CD14-positive monocyte (primary cell): ENCODE measurements around the gene SLC36A4. TPM values are rescaled to one million over a fixed set of nuclear protein-coding genes. Genes with fewer than 3 reads are reported as not detected.

ENCODE experiments used
- DNase-seq, 3 donors: peaks; one replicate each; pipeline ENCODE4 v3.0.0-alpha.2; 2011 to 2022
- H2AFZ ChIP-seq: 2 replicates; pipeline ENCODE4 v1.6.0; 2012; ENCODE audit warnings: mild to moderate bottlenecking, low read depth, low read length, inconsistent platforms; ENCODE audit not compliant: insufficient read depth, poor library complexity, severe bottlenecking
- H3K27ac ChIP-seq, 2 donors: 1 replicate in 1 of 2; 2 replicates in 1 of 2; pipeline ENCODE4 v1.5.1; 2012 to 2013; ENCODE audit warnings: low read length in 2 of 2, control low read depth in 1 of 2, inconsistent platforms in 1 of 2, low read depth in 1 of 2, mild to moderate bottlenecking in 1 of 2
- H3K27me3 ChIP-seq, 2 donors: one replicate each; pipeline versions ENCODE4 v1.6.0 to v1.6.1; 2011 to 2013; ENCODE audit warnings: low read length in 2 of 2; ENCODE audit not compliant: control insufficient read depth in 2 of 2, insufficient read depth in 2 of 2
- H3K36me3 ChIP-seq, 2 donors: replicated peaks in 1 of 2; 1 replicate in 1 of 2; 2 replicates in 1 of 2; pipeline versions ENCODE4 v1.5.1 to v1.6.1; 2012 to 2013; ENCODE audit warnings: low read length in 2 of 2, control low read depth in 1 of 2, inconsistent platforms in 1 of 2, mild to moderate bottlenecking in 1 of 2; ENCODE audit not compliant: insufficient read depth in 2 of 2, control insufficient read depth in 1 of 2
- H3K4me1 ChIP-seq, 2 donors: 1 replicate in 1 of 2; 2 replicates in 1 of 2; pipeline versions ENCODE4 v1.5.1 to v1.6.1; 2012 to 2013; ENCODE audit warnings: low read length in 2 of 2, control low read depth in 1 of 2, inconsistent platforms in 1 of 2, mild to moderate bottlenecking in 1 of 2, moderate library complexity in 1 of 2; ENCODE audit not compliant: insufficient read depth in 2 of 2, control insufficient read depth in 1 of 2
- H3K4me2 ChIP-seq: replicated peaks from 2 replicates; pipeline ENCODE3; 2012; ENCODE audit warnings: low read length, moderate library complexity, mild to moderate bottlenecking; ENCODE audit not compliant: poor library complexity, severe bottlenecking; ENCODE audit errors: extremely low read depth
- H3K4me3 ChIP-seq, 3 experiments: fragments of 200-600 bp in 1 of 3; sonication (generic) in 1 of 3; replicated peaks in 1 of 3; 1 replicate in 2 of 3; 2 replicates in 1 of 3; pipeline ENCODE4 v1.5.1; 2011 to 2013; ENCODE audit warnings: low read length in 3 of 3, mild to moderate bottlenecking in 3 of 3, control low read depth in 2 of 3, low read depth in 2 of 3, inconsistent platforms in 1 of 3, moderate library complexity in 1 of 3
- H3K79me2 ChIP-seq: 2 replicates; pipeline ENCODE4 v1.6.0; 2012; ENCODE audit warnings: mild to moderate bottlenecking, control low read depth, inconsistent platforms, low read length, moderate library complexity; ENCODE audit not compliant: insufficient read depth
- H3K9ac ChIP-seq: 2 replicates; pipeline ENCODE4 v1.6.0; 2017; ENCODE audit warnings: low read length, mild to moderate bottlenecking; ENCODE audit not compliant: insufficient read depth, poor library complexity, severe bottlenecking
- H3K9me3 ChIP-seq, 2 donors: replicated peaks in 1 of 2; 1 replicate in 1 of 2; 2 replicates in 1 of 2; pipeline versions ENCODE4 v1.5.1 to v1.6.1; 2012 to 2013; ENCODE audit warnings: low read length in 2 of 2, control low read depth in 1 of 2; ENCODE audit not compliant: control insufficient read depth in 1 of 2, insufficient read depth in 1 of 2
- H4K20me1 ChIP-seq: 2 replicates; pipeline ENCODE4 v1.6.0; 2012; ENCODE audit warnings: mild to moderate bottlenecking, low read length, control low read depth, moderate library complexity; ENCODE audit not compliant: insufficient read depth
- H3K27ac Mint-ChIP-seq, 7 donors: one replicate each; pipeline ENCODE4 v1.8.0; 2020; ENCODE audit warnings: mild to moderate bottlenecking in 7 of 7, mixed read lengths in 7 of 7, moderate library complexity in 6 of 7, inconsistent platforms in 2 of 7
- H3K27me3 Mint-ChIP-seq, 3 donors: one replicate each; pipeline ENCODE4 v1.8.0; 2021 to 2022; ENCODE audit warnings: low read depth in 3 of 3, mild to moderate bottlenecking in 3 of 3, mixed read lengths in 3 of 3, moderate library complexity in 3 of 3, inconsistent platforms in 1 of 3
- H3K36me3 Mint-ChIP-seq, 2 donors: one replicate each; pipeline ENCODE4 v1.8.0; 2020; ENCODE audit warnings: mixed read lengths in 2 of 2, inconsistent platforms in 1 of 2, mild to moderate bottlenecking in 1 of 2
- H3K4me1 Mint-ChIP-seq: one replicate; pipeline ENCODE4 v1.8.0; 2020; ENCODE audit warnings: mild to moderate bottlenecking, mixed read lengths
- H3K4me3 Mint-ChIP-seq, 2 donors: one replicate each; pipeline ENCODE4 v1.8.0; 2020; ENCODE audit warnings: mild to moderate bottlenecking in 2 of 2, mixed read lengths in 2 of 2, moderate library complexity in 1 of 2
- H3K9me3 Mint-ChIP-seq, 7 donors: one replicate each; pipeline ENCODE4 v1.8.0; 2020 to 2022; ENCODE audit warnings: mixed read lengths in 7 of 7, mild to moderate bottlenecking in 6 of 7, moderate library complexity in 6 of 7, inconsistent platforms in 2 of 7
- WGBS: methylation state at CpG from one replicate; pipeline ENCODE4 v1.1.5; 2013; ENCODE audit warnings: missing lambda C conversion rate; ENCODE audit not compliant: insufficient coverage; 5-methylcytosine and 5-hydroxymethylcytosine counted together
- intact Hi-C, 2 donors: fragments of 100-400 bp; cut with micrococcal nuclease; formaldehyde crosslinking; loops; one replicate each; pipeline versions ENCODE4 v1.15.0 to v1.15.1; 2023
- polyA plus RNA-seq, 3 donors: library from polyadenylated mRNA; depleted of rRNA in 1 of 3; unstranded in 2 of 3; stranded (reverse) in 1 of 3; fragments of 300-500 nt in 2 of 3; fragments of >200 nt in 1 of 3; fragmentation: Illumina TruSeq in 2 of 3; gene quantifications; 1 replicate in 2 of 3; 2 replicates in 1 of 3; pipeline ENCODE4 v1.2.3, GENCODE V29; 2012 to 2021
- small RNA-seq: library from RNA; depleted of rRNA; stranded (forward); fragments of <200 nt; gene quantifications from one replicate; pipeline ENCODE3, GENCODE V24; 2012; ENCODE audit warnings: low read depth; ENCODE audit not compliant: insufficient read length
- TF ChIP-seq, protein P1 (sequence below): fragments of 200-600 bp; IDR thresholded peaks from one replicate; pipeline ENCODE4 v1.8.0; 2022; ENCODE audit warnings: antibody characterized with exemption, mild to moderate bottlenecking

Gene SLC36A4
- polyA plus RNA-seq, 3 donors: 21.1 to 65.2 (median 62.0) TPM

- intact Hi-C loops: no loop called here
- Histone ChIP-seq H3K79me2 (no peaks in the 10 kb centered on the region), H3K4me3 (no peak overlapping the region), H3K9me3 (peaks cover 0 to 8% of the 10 kb centered on the region in 2 donors), H3K9ac (no peak overlapping the region), H3K36me3 (no peaks in the 10 kb centered on the region), H3K27me3 (no peaks in the 10 kb centered on the region), H3K27ac (no peak overlapping the region), H3K4me2 (no peak overlapping the region), H3K4me1 (no peaks in the 10 kb centered on the region), H4K20me1 (no peaks in the 10 kb centered on the region), H2AFZ (no peak overlapping the region)
- H3K4me3 Mint-ChIP-seq: no peak overlapping the region
- no peaks in the 10 kb centered on the region for H3K4me1 Mint-ChIP-seq
- DNase-seq: no peak
- TF ChIP-seq, protein P1, sequence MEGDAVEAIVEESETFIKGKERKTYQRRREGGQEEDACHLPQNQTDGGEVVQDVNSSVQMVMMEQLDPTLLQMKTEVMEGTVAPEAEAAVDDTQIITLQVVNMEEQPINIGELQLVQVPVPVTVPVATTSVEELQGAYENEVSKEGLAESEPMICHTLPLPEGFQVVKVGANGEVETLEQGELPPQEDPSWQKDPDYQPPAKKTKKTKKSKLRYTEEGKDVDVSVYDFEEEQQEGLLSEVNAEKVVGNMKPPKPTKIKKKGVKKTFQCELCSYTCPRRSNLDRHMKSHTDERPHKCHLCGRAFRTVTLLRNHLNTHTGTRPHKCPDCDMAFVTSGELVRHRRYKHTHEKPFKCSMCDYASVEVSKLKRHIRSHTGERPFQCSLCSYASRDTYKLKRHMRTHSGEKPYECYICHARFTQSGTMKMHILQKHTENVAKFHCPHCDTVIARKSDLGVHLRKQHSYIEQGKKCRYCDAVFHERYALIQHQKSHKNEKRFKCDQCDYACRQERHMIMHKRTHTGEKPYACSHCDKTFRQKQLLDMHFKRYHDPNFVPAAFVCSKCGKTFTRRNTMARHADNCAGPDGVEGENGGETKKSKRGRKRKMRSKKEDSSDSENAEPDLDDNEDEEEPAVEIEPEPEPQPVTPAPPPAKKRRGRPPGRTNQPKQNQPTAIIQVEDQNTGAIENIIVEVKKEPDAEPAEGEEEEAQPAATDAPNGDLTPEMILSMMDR: no peak
- WGBS: 53% methylated on average over 2 of the region's 2 CpGs
- peaks cover 3 to 35% (median 17%) of the 10 kb centered on the region in 7 donors for H3K9me3 Mint-ChIP-seq
- peaks cover 0 to 2% (median 1%) of the 10 kb centered on the region in 3 donors for H3K27me3 Mint-ChIP-seq
- no peaks in the 10 kb centered on the region for H3K36me3 Mint-ChIP-seq
- H3K27ac Mint-ChIP-seq: no peak overlapping the region
These were observed 97.6 kb downstream of the SLC36A4 start for GRCh38 chr11:93100211-93100610.

- Mint-ChIP-seq H3K27me3 (peaks cover 0 to 2% (median 1%) of the 10 kb centered on the region in 3 donors), H3K27ac (no peak overlapping the region), H3K9me3 (peaks cover 3 to 35% (median 19%) of the 10 kb centered on the region in 7 donors), H3K36me3 (no peaks in the 10 kb centered on the region), H3K4me1 (no peaks in the 10 kb centered on the region), H3K4me3 (no peak overlapping the region)
- no peaks in the 10 kb centered on the region for H3K27me3 ChIP-seq
- no peak overlapping the region for H3K27ac ChIP-seq
- H3K9ac ChIP-seq: no peak overlapping the region
- intact Hi-C loops: no loop called here
- no peak overlapping the region for H3K4me3 ChIP-seq
- H2AFZ ChIP-seq: no peak overlapping the region
- peaks cover 0 to 8% of the 10 kb centered on the region in 2 donors for H3K9me3 ChIP-seq
- H4K20me1 ChIP-seq: no peaks in the 10 kb centered on the region
- no peaks in the 10 kb centered on the region for H3K4me1 ChIP-seq
- no peak for DNase-seq
- TF ChIP-seq, protein P1: no peak
- no peaks in the 10 kb centered on the region for H3K79me2 ChIP-seq
- WGBS: 73% methylated on average over 2 of the region's 2 CpGs
- no peak overlapping the region for H3K4me2 ChIP-seq
- H3K36me3 ChIP-seq: no peaks in the 10 kb centered on the region
These were observed 98.0 kb downstream of the SLC36A4 start for GRCh38 chr11:93099806-93100205.

Small RNA genes within 50 kb of the gene (small RNA-seq; reads per million reads assigned to genes)
- not detected for gene AP003072.1

Other genes starting within 250 kb of the SLC36A4 start
- not detected for gene MTNR1B, start 228.3 kb downstream of the SLC36A4 start, polyA plus RNA-seq
- not detected for gene DEUP1, start 132.8 kb upstream of the SLC36A4 start, polyA plus RNA-seq